SK-N-SH (cell line): ENCODE measurements around the gene TBPL1. TPM values are rescaled to one million over a fixed set of nuclear protein-coding genes. Genes with fewer than 3 reads are reported as not detected.

Experiments used
- CTCF ChIA-PET: fragments of 300-600, 350-600 bp; formaldehyde crosslinking; extraction: SDS; loops from one replicate; lab custom pipeline; 2021; lab: Yijun Ruan, JAX
- POLR2A ChIA-PET: fragments of 350-600 bp; sonication (Branson Sonifier 250); formaldehyde crosslinking; extraction: SDS; loops from one replicate; lab custom pipeline; 2020; ENCODE audit warnings: antibody characterized with exemption, inconsistent platforms; lab: Yijun Ruan, JAX
- DNase-seq: peaks from one replicate; pipeline ENCODE4 v3.0.0; 2012
- H2AFZ ChIP-seq: fragments of 200-600 bp; sonication (generic); 2 replicates; pipeline ENCODE4 v1.8.1; 2016; ENCODE audit warnings: antibody characterized with exemption, mild to moderate bottlenecking, low read depth
- H3F3A ChIP-seq: fragments of 200-600 bp; sonication (generic); replicated peaks from 2 replicates; pipeline ENCODE3; 2016; ENCODE audit warnings: antibody characterized with exemption, mild to moderate bottlenecking; ENCODE audit not compliant: insufficient read depth
- H3K27ac ChIP-seq, 2 experiments: fragments of 200-500 bp in 1 of 2; fragments of 200-600 bp in 1 of 2; sonication (Bioruptor generic) in 1 of 2; sonication (generic), shearing (Covaris generic) in 1 of 2; 2 replicates each; pipeline versions ENCODE4 v1.5.1 to v1.6.1; 2014 to 2016; ENCODE audit warnings: low read depth in 2 of 2, inconsistent platforms in 1 of 2, low read length in 1 of 2, mild to moderate bottlenecking in 1 of 2, mixed read lengths in 1 of 2
- H3K27me3 ChIP-seq: fragments of 200-600 bp; sonication (generic), shearing (Covaris generic); 2 replicates; pipeline ENCODE4 v1.6.1; 2016; ENCODE audit warnings: mixed run types; ENCODE audit not compliant: insufficient read depth
- H3K36me3 ChIP-seq, 2 experiments: fragments of 200-500 bp in 1 of 2; fragments of 200-600 bp in 1 of 2; sonication (Bioruptor generic) in 1 of 2; sonication (generic) in 1 of 2; replicated peaks in 1 of 2; 2 replicates each; pipeline versions ENCODE3 to v1.5.1; 2014 to 2016; ENCODE audit warnings: low read length in 1 of 2, mild to moderate bottlenecking in 1 of 2; ENCODE audit not compliant: insufficient read depth in 2 of 2, control insufficient read depth in 1 of 2
- H3K4me1 ChIP-seq, 2 experiments: fragments of 200-500 bp in 1 of 2; fragments of 200-600 bp in 1 of 2; sonication (Bioruptor generic) in 1 of 2; sonication (generic), shearing (Covaris generic) in 1 of 2; 2 replicates each; pipeline versions ENCODE4 v1.5.1 to v1.6.1; 2014 to 2016; ENCODE audit warnings: low read depth in 1 of 2, low read length in 1 of 2, mixed run types in 1 of 2; ENCODE audit not compliant: insufficient read depth in 2 of 2, control insufficient read depth in 1 of 2
- H3K4me2 ChIP-seq: fragments of 200-600 bp; sonication (generic), shearing (Covaris generic); 2 replicates; pipeline ENCODE4 v1.6.1; 2017; ENCODE audit warnings: mixed run types
- H3K4me3 ChIP-seq, 2 experiments: fragments of 200-500 bp in 1 of 2; fragments of 200-600 bp in 1 of 2; sonication (Bioruptor generic) in 1 of 2; sonication (generic), shearing (Covaris generic) in 1 of 2; 2 replicates each; pipeline versions ENCODE4 v1.5.1 to v1.8.1; 2014 to 2016; ENCODE audit warnings: low read depth in 2 of 2, inconsistent platforms in 1 of 2, low read length in 1 of 2, mild to moderate bottlenecking in 1 of 2, mixed read lengths in 1 of 2, moderate library complexity in 1 of 2
- H3K79me2 ChIP-seq: fragments of 200-600 bp; sonication (generic); 2 replicates; pipeline ENCODE4 v1.8.1; 2017; ENCODE audit warnings: mild to moderate bottlenecking; ENCODE audit not compliant: insufficient read depth
- H3K9ac ChIP-seq: fragments of 200-600 bp; sonication (generic); 2 replicates; pipeline ENCODE4 v1.6.1; 2017; ENCODE audit warnings: mixed run types
- H3K9me2 ChIP-seq: fragments of 200-600 bp; sonication (generic); 2 replicates; pipeline ENCODE4 v1.6.1; 2017; ENCODE audit warnings: mixed run types
- H3K9me3 ChIP-seq: fragments of 200-600 bp; sonication (generic); 2 replicates; pipeline ENCODE4 v1.6.1; 2017; ENCODE audit warnings: mixed run types, mild to moderate bottlenecking, moderate library complexity
- H4K20me1 ChIP-seq: fragments of 200-600 bp; sonication (generic); 2 replicates; pipeline ENCODE4 v1.6.1; 2017; ENCODE audit warnings: mild to moderate bottlenecking, mixed run types; ENCODE audit not compliant: insufficient read depth
- CHD2 ChIP-seq: fragments of 150-350 bp; IDR thresholded peaks from 2 replicates; pipeline ENCODE4 v1.6.1; 2018; ENCODE audit warnings: low read length; ENCODE audit not compliant: partially characterized antibody
- CTCF ChIP-seq: fragments of 200-600 bp; sonication (generic); IDR thresholded peaks from 2 replicates; pipeline ENCODE4 v1.6.1; 2017; ENCODE audit warnings: antibody characterized with exemption, mild to moderate bottlenecking, moderate library complexity
- ELF1 ChIP-seq: IDR thresholded peaks from 2 replicates; pipeline ENCODE4 v1.4.0; 2012
- EZH2phosphoT487 ChIP-seq: fragments of 200-600 bp; sonication (generic); IDR thresholded peaks from 2 replicates; pipeline ENCODE4 v1.6.1; 2017; ENCODE audit warnings: low read depth, mixed run types, mild to moderate bottlenecking, antibody characterized with exemption, moderate library complexity, borderline replicate concordance
- FOXJ3 ChIP-seq: sonication (generic); formaldehyde crosslinking; IDR thresholded peaks from 2 replicates; pipeline ENCODE4 v1.5.1; 2020; ENCODE audit warnings: mild to moderate bottlenecking, missing genetic modification reagents
- FOXM1 ChIP-seq: IDR thresholded peaks from 2 replicates; pipeline ENCODE4 v1.4.0; 2012; ENCODE audit warnings: low read depth, mild to moderate bottlenecking
- GABPA ChIP-seq: IDR thresholded peaks from 2 replicates; pipeline ENCODE4 v1.4.0; 2012; ENCODE audit warnings: low read depth, mild to moderate bottlenecking
- IRF3 ChIP-seq: fragments of 150-350 bp; IDR thresholded peaks from 2 replicates; pipeline ENCODE4 v1.6.1; 2016; ENCODE audit warnings: mild to moderate bottlenecking, low read depth, low read length
- JUND ChIP-seq: IDR thresholded peaks from 2 replicates; pipeline ENCODE4 v1.4.0; 2012
- MAX ChIP-seq: IDR thresholded peaks from 2 replicates; pipeline ENCODE4 v1.4.0; 2012; ENCODE audit warnings: low read depth
- MXI1 ChIP-seq: IDR thresholded peaks from 2 replicates; pipeline ENCODE4 v1.6.1; 2012; ENCODE audit warnings: mild to moderate bottlenecking, low read depth, low read length, improper control_type of control experiment
- NFIC ChIP-seq: IDR thresholded peaks from 2 replicates; pipeline ENCODE4 v1.4.0; 2012; ENCODE audit warnings: borderline replicate concordance
- NRF1 ChIP-seq: IDR thresholded peaks from 2 replicates; pipeline ENCODE4 v1.6.1; 2012; ENCODE audit warnings: low read depth, mild to moderate bottlenecking, low read length
- POLR2AphosphoS5 ChIP-seq: IDR thresholded peaks from 2 replicates; pipeline ENCODE4 v1.6.1; 2012; ENCODE audit warnings: low read depth, low read length
- RAD21 ChIP-seq: IDR thresholded peaks from 2 replicates; pipeline ENCODE4 v1.6.1; 2012; ENCODE audit warnings: mild to moderate bottlenecking, low read length
- RCOR1 ChIP-seq: fragments of 150-350 bp; IDR thresholded peaks from 2 replicates; pipeline ENCODE4 v1.6.1; 2017; ENCODE audit warnings: antibody characterized with exemption, low read length
- RXRA ChIP-seq: IDR thresholded peaks from 2 replicates; pipeline ENCODE4 v1.4.0; 2012; ENCODE audit warnings: low read depth, mild to moderate bottlenecking, borderline replicate concordance
- SIN3A ChIP-seq: IDR thresholded peaks from 2 replicates; pipeline ENCODE4 v1.6.1; 2012; ENCODE audit warnings: low read depth, mild to moderate bottlenecking, low read length, moderate library complexity, borderline replicate concordance
- TAF1 ChIP-seq: IDR thresholded peaks from 2 replicates; pipeline ENCODE4 v1.6.1; 2012; ENCODE audit warnings: low read depth, mild to moderate bottlenecking, low read length, moderate library complexity, borderline replicate concordance
- USF1 ChIP-seq: IDR thresholded peaks from 2 replicates; pipeline ENCODE4 v1.4.0; 2012; ENCODE audit warnings: low read depth, borderline replicate concordance
- WGBS: methylation state at CpG from one replicate; pipeline ENCODE4 v1.1.6; 2017; ENCODE audit warnings: low lambda C conversion rate; 5-methylcytosine and 5-hydroxymethylcytosine counted together
- polyA plus RNA-seq, 3 experiments: library from polyadenylated mRNA; depleted of rRNA; stranded (reverse); fragments of >200 nt; gene quantifications; 2 replicates each; pipeline ENCODE4 v1.2.3, GENCODE V29; 2012

Gene TBPL1
- polyA plus RNA-seq, 1 of the 3 experiments (the other 2 are of a cell fraction), result 16.3 TPM

- no peak for TF ChIP-seq USF1
- no peak for TF ChIP-seq NFIC
These were observed 33.9 kb downstream of the TBPL1 start (continued) for GRCh38 chr6:133986942-133987341.

GRCh38 chr6:133989525-133989924 is 36.5 kb downstream of the TBPL1 start:
- H2AFZ ChIP-seq, result no peak overlapping the region
- no peak overlapping the region for H3K4me3 ChIP-seq
- ChIA-PET CTCF (interaction anchor here (0.9 to 2.0 kb wide), 4 partner anchors 10 to 75 kb away, joined by 3 to 12 read pairs (median 6); no protein-coding TSS in a partner anchor), POLR2A (no interaction called here)
- H4K20me1 ChIP-seq, result no peaks in the 10 kb centered on the region
- H3K9ac ChIP-seq, result no peak overlapping the region
- TF ChIP-seq MAX (no peak), MXI1 (no peak), RXRA (no peak), FOXM1 (no peak), CHD2 (no peak), USF1 (no peak), IRF3 (no peak), POLR2AphosphoS5 (no peak), CTCF (no peak), NRF1 (no peak), TAF1 (no peak), EZH2phosphoT487 (no peak), SIN3A (no peak), RCOR1 (no peak), ELF1 (no peak), FOXJ3 (CRISPR knock-in tag) (no peak), GABPA (no peak), RAD21 (no peak), JUND (no peak)
- no peak for DNase-seq
- H3K9me2 ChIP-seq, result no peaks in the 10 kb centered on the region
- H3F3A ChIP-seq, result peaks cover 19% of the 10 kb centered on the region
- H3K9me3 ChIP-seq, result no peaks in the 10 kb centered on the region
- no peaks in the 10 kb centered on the region for H3K27me3 ChIP-seq
- WGBS, result 93% methylated on average over 2 of the region's 2 CpGs
- H3K79me2 ChIP-seq, result no peaks in the 10 kb centered on the region
- peaks cover 25 to 51% of the 10 kb centered on the region in 2 experiments for H3K36me3 ChIP-seq
- H3K4me2 ChIP-seq, result no peak overlapping the region
- 0 out of 4 replicates have a peak, but pooled peaks cover 0 to 8% of the 10 kb centered on the region in 2 experiments for H3K4me1 ChIP-seq
- no peak overlapping the region for H3K27ac ChIP-seq
